ENCODE measurements around the gene TMEM272. TPM values are rescaled to one million over a fixed set of nuclear protein-coding genes. Genes with fewer than 3 reads are reported as not detected.

Gene TMEM272
- total RNA-seq, 3 donors from 2014 or later (not counting 1 experiment from before 2014, with no cell fraction given), result 0.08 TPM; not detected in 2

GRCh38 chr13:51885651-51886050 lies 40.7 kb upstream of the TMEM272 start:
- H3K9me3 ChIP-seq (ENCODE audit: control insufficient read depth, insufficient read depth, low read length), result no peaks in the 10 kb centered on the region
- H3K4me1 ChIP-seq (ENCODE audit: control insufficient read depth, insufficient read depth, low read length), result no peaks in the 10 kb centered on the region
- Mint-ChIP-seq H3K4me1 (no peaks in the 10 kb centered on the region), H3K27ac (no peak overlapping the region), H3K36me3 (no peaks in the 10 kb centered on the region), H3K27me3 (ENCODE audit: low read depth in 2 of 2) (peaks cover 5 to 19% of the 10 kb centered on the region in 2 donors), H3K4me3 (no peak overlapping the region), H3K9me3 (peaks cover 0 to 3% of the 10 kb centered on the region in 2 donors)
- WGBS (ENCODE audit: insufficient coverage), result 85% methylated on average over 2 of the region's 2 CpGs
- H3K4me3 ChIP-seq (ENCODE audit: low read length), result no peak overlapping the region
- TF ChIP-seq CTCF (IDR thresholded peaks at IDR 0.05), result no peak
- DNase-seq (no peak), ATAC-seq (no peak)
- intact Hi-C loops (cut with micrococcal nuclease), result no loop called here
- no peak overlapping the region for H3K27ac ChIP-seq (ENCODE audit: low read length)
- H3K36me3 ChIP-seq (ENCODE audit: control insufficient read depth, insufficient read depth, low read length), result no peaks in the 10 kb centered on the region
- no peaks in the 10 kb centered on the region for H3K27me3 ChIP-seq (ENCODE audit: control insufficient read depth, insufficient read depth, low read length)

GRCh38 chr13:51883226-51883600 lies 38.2 kb upstream of the TMEM272 start:
- Histone ChIP-seq H3K4me1 (ENCODE audit: control insufficient read depth, insufficient read depth, low read length) (no peaks in the 10 kb centered on the region), H3K4me3 (ENCODE audit: low read length) (no peak overlapping the region), H3K36me3 (ENCODE audit: control insufficient read depth, insufficient read depth, low read length) (no peaks in the 10 kb centered on the region), H3K9me3 (ENCODE audit: control insufficient read depth, insufficient read depth, low read length) (no peaks in the 10 kb centered on the region), H3K27me3 (ENCODE audit: control insufficient read depth, insufficient read depth, low read length) (no peaks in the 10 kb centered on the region), H3K27ac (ENCODE audit: low read length) (no peak overlapping the region)
- Mint-ChIP-seq H3K36me3 (no peaks in the 10 kb centered on the region), H3K27me3 (ENCODE audit: low read depth in 2 of 2) (peaks cover 5 to 12% of the 10 kb centered on the region in 2 donors), H3K4me3 (no peak overlapping the region), H3K27ac (no peak overlapping the region), H3K4me1 (no peaks in the 10 kb centered on the region), H3K9me3 (peaks cover 0 to 3% of the 10 kb centered on the region in 2 donors)
- ATAC-seq (no peak), DNase-seq (no peak)
- TF ChIP-seq CTCF (IDR thresholded peaks at IDR 0.05), result no peak
- 73% methylated on average over 5 of the region's 5 CpGs for WGBS (ENCODE audit: insufficient coverage)
- intact Hi-C loops (cut with micrococcal nuclease), result no loop called here

GRCh38 chr13:51882570-51883225 lies 37.7 kb upstream of the TMEM272 start:
- Mint-ChIP-seq H3K36me3 (no peaks in the 10 kb centered on the region), H3K9me3 (peaks cover 0 to 3% of the 10 kb centered on the region in 2 donors), H3K4me3 (no peak overlapping the region), H3K4me1 (no peaks in the 10 kb centered on the region), H3K27ac (no peak overlapping the region), H3K27me3 (ENCODE audit: low read depth in 2 of 2) (peaks cover 5 to 12% of the 10 kb centered on the region in 2 donors)
- ATAC-seq (no peak), DNase-seq (no peak)
- Histone ChIP-seq H3K4me1 (ENCODE audit: control insufficient read depth, insufficient read depth, low read length) (no peaks in the 10 kb centered on the region), H3K9me3 (ENCODE audit: control insufficient read depth, insufficient read depth, low read length) (no peaks in the 10 kb centered on the region), H3K4me3 (ENCODE audit: low read length) (no peak overlapping the region), H3K27me3 (ENCODE audit: control insufficient read depth, insufficient read depth, low read length) (no peaks in the 10 kb centered on the region), H3K36me3 (ENCODE audit: control insufficient read depth, insufficient read depth, low read length) (no peaks in the 10 kb centered on the region), H3K27ac (ENCODE audit: low read length) (no peak overlapping the region)
- whole genome bisulfite sequencing (ENCODE audit: insufficient coverage), result 94% methylated on average over 6 of the region's 6 CpGs
- intact Hi-C loops (cut with micrococcal nuclease), result no loop called here
- TF ChIP-seq CTCF (IDR thresholded peaks at IDR 0.05), result no peak

GRCh38 chr13:51881296-51881695 lies 36.3 kb upstream of the TMEM272 start:
- Histone ChIP-seq H3K9me3 (ENCODE audit: control insufficient read depth, insufficient read depth, low read length) (no peaks in the 10 kb centered on the region), H3K4me3 (ENCODE audit: low read length) (no peak overlapping the region), H3K4me1 (ENCODE audit: control insufficient read depth, insufficient read depth, low read length) (no peaks in the 10 kb centered on the region), H3K27ac (ENCODE audit: low read length) (no peak overlapping the region), H3K27me3 (ENCODE audit: control insufficient read depth, insufficient read depth, low read length) (no peaks in the 10 kb centered on the region), H3K36me3 (ENCODE audit: control insufficient read depth, insufficient read depth, low read length) (no peaks in the 10 kb centered on the region)
- intact Hi-C loops (cut with micrococcal nuclease), result no loop called here
- Mint-ChIP-seq H3K4me3 (no peak overlapping the region), H3K27ac (no peak overlapping the region), H3K4me1 (no peaks in the 10 kb centered on the region), H3K36me3 (no peaks in the 10 kb centered on the region), H3K9me3 (peaks cover 0 to 3% of the 10 kb centered on the region in 2 donors), H3K27me3 (ENCODE audit: low read depth in 2 of 2) (peaks cover 5 to 14% of the 10 kb centered on the region in 2 donors)
- no peak for TF ChIP-seq CTCF (IDR thresholded peaks at IDR 0.05)
- ATAC-seq (no peak), DNase-seq (no peak)
- WGBS (ENCODE audit: insufficient coverage), result 94% methylated on average over 1 of the region's 1 CpG
